GM19452 (cell line): Measurements from ENCODE around the gene SPATA13.
"Not testable (repeated sequence)": the region's sequence is repeated elsewhere in the genome, so short reads cannot be mapped to it uniquely, and the experiment has no call there.

Experiments
- ATAC-seq: cut with Tn5 transposase; IDR thresholded peaks from one replicate; pipeline ENCODE4 v1.9.1; 2021; ENCODE audit not compliant: unreplicated experiment

The SPATA13 gene

GRCh38 chr13:24160458-24161009 lies at the start of gene SPATA13:
Gene SPATA13, plus strand, starts transcription at chr13:24160720. Its CDS starts 62,210 bp downstream, at chr13:24222930.
- ATAC-seq, result peak; percentile 74

DNA sequence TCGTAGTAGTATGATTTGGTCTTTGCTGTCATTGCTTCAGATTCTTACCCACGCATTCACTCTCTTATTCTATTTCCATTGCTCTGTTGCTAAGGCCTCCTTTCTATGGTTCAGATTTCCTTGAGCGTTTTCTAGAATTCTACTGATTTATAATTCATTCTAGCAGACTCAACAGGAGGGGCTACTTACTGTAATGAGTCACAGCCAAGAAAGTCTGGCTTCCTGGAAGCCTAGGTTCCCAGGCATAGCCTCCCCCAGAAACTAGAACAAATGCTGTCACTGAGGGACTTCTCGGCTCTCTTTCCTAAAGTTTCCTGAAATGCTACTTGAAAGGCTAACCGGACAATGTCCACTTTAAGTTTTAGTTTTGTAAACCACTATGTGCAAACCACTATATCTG lies 47.7 kb upstream of the SPATA13 start:
- no peak for ATAC-seq

DNA sequence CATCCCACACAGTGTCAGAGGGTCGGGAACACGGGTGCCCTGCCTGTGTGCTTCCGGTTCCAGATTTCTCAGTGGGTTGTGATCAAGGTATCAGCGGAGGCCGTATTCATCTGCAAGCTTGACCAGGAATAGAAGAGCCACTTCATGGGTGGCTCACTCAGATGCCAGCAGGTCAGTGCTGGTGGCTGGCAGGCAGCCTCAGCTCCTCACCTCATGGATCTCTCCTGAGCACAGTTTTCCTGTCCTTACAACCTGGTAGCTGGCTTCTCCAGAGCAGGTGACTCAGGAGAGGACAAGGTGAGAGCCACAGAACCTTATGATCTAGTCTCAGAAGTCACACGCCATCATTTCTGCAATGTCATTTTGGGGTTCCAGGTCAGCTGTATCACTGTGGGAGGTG lies 44.8 kb upstream of the SPATA13 start:
- ATAC-seq, result no peak

- no peak for ATAC-seq
These were observed 44.4 kb upstream of the SPATA13 start for GRCh38 chr13:24116131-24116530.

DNA sequence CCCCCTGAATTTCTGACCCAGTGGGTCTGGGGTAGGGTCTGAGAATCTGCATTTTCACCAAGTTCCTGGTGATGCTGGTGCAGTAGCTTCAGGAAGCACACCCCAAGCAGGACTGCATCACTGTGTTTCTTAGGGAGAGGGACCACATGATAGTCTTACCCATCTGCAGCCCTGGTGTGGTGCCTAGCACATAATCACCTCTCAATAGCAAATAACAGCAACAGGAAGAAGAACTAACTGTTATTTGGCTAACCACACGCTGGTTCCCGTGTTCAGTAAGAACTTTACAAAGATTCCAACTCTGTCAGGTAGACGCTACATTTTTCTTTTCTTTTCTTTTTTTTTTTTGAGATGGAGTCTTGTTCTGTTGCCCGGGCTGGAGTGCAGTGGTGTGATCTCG lies 41.9 kb upstream of the SPATA13 start:
- ATAC-seq, result no peak

- no peak for ATAC-seq
These were observed 40.7 kb upstream of the SPATA13 start for GRCh38 chr13:24119626-24120508.

DNA sequence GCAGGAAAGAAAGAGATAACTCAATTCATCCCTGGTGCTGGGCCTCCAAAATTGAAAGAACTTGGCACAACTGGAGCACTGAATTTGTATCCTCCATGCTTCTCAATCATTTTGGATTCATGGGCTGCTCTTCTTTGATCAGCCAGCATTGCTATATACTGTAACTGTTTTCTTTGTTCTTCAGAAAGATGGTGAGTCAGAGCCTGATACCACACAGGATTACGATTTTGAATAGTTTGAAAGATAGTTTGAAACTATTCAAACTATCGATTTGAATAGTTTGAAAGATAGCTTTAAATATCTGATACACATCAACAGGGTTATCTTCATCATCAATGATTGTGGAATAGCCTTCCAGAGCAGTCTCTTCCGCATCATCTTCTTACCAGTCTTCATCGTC lies 38.5 kb upstream of the SPATA13 start:
- not testable (repeated sequence) for ATAC-seq

DNA sequence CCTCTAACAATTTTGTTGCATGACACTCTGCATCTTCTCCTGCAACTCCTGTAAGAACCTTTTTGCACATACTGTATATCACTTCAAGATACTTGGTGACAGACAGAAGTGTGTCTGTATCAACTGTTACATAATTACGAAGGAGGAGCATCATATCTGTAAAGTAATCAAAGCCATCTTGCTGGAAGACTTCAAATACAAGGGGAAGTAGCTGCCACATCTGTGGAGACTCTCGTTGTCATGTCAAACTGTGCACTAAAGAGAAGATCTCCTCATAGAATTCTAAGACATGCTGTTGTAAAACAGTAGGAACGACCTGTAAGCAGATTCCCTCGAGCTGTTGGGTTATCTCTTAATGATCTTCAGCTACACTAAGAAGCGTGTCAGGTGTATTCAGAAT lies 38.0 kb upstream of the SPATA13 start:
- no peak for ATAC-seq

DNA sequence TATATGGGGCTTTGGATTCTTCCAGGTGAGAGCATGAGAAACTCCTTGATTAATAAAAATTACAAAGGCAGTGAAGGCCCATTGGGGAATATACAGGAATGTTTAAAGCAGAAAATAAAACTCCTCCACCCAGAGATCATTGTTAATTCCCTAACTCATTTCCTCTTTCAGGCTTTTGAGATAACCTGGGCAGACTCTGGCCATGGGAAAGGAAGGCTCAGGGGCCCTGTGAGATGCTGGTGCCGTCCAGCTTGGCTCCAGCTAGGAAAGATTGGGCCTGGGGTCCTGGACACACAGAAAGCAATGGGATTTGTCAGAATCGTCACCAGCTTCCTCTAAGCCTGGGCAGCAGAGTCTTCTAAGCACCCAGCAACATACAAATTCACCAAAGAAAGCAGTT lies 36.8 kb upstream of the SPATA13 start:
- ATAC-seq, result no peak

GRCh38 chr13:24124789-24125476 lies 35.6 kb upstream of the SPATA13 start:
- ATAC-seq, result peak; percentile 93

- ATAC-seq, result peak; percentile 45
These were observed 33.3 kb upstream of the SPATA13 start for GRCh38 chr13:24127116-24127631.

- ATAC-seq, result no peak
These were observed 32.4 kb upstream of the SPATA13 start for GRCh38 chr13:24128112-24128511.

DNA sequence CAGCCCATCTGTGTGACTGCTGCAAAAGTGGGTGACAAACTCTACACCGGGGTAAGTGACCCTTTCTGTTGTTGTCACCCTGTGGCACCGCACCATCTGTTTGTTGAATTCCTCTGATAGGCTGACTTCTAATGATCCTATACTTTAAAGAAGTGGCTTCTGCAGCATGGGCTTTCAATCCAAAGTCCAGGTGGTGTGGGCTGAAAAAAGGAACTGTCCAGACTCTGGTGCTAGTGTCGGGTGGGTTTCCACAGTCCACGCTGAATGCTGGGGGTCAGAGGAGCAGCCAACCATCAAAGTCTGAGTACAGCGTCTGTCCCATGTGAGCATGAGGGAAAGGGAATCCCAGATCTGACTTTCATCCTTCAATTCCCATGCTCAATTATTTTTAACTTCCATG lies 31.6 kb upstream of the SPATA13 start:
- ATAC-seq, result no peak

DNA sequence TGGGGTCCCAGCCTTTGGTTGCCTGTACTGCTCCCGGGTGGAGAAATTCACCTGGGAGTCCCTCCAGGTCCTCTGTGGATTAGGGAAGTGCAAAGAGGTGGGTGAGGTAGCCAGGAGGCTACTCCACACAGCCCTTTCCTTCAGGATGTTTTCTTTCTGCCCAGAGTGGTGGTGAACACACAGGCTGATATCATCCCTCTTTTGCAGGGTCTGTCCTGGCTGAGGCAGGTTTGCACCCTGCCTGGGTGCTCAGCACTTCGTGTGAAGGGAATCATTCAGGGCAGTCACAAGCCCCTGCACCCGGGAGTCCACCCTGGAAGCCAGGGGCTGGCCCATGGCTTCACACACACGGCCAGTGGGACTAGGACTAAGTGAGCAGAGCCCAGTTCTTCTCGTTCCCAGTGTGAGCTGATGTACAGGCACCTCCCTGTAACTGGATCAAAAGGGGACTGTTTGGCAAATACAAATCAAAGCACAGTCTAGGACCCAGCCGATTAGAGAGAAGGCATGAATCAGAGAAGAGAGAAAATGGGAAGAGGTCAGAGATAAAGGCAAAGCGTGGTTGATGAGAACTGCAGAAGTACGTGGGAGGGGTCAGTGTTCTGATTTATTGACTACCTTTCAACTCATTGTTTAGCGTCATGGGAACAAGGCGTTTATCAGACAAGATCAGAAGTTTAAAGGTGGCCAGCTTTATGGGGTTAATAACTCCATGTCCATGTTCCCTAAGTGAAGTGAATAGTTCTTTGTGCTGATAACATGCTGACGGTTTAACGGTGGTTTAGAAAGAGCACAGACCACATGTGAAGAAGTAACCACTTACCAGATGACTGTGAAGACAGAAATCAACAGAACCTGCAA lies 30.4 kb upstream of the SPATA13 start:
- no peak for ATAC-seq

- no peak for ATAC-seq
These were observed 28.8 kb upstream of the SPATA13 start for GRCh38 chr13:24131749-24132148.

DNA sequence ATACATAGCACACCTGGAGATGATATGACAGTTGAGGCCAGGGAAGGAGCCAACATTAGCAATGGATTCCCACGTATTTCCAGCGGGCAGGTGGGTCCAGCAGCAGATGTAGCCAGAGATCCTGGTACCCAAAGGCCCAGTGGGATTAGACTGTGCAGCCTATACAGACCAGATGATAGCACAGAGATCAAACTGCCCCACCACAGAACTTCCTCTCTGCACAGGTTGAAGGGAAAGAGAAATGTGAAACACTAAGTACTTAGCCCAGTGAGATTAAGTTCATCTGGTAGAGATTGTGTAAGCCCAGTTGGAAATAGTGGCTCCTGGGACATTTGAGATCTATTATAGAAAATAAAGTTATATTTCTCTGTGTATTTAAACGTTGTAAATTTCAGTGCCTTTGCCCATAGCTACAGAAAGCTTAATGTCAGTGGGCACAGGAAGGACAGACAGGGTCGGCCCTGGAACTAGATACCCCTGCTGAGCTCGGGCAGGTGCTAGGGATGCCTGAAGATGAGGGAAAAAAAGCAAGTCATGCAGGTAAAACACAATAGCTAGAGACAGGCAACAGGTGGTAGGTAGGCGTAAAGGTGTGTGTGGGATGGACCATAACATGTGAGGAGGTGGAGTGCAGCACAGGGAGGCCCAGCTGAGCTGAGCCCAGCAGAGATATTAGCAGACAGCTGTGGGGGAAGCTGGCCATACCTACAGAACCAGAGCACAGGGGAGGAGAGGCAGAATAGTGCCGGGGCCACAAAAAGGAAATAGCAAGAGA lies 27.3 kb upstream of the SPATA13 start:
- ATAC-seq, result no peak

DNA sequence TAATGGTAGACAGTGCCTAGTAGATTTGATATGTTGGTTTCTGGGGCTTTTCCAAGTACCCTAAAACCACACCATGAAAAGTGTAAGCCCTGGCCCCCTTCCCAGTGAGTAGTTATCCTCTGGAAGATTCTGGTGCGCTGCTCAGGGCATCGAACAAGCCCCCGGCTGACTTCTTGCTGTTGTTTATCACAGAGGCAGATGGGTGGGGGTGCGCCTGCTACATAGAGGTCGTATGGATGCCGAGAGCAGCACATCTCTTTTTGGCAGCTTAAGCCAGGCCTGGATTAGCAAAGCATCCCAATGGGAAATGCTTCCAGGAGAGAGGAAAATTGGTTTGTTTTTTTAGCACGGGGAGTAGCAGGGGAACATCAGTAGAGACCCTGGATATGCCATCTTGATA lies 26.3 kb upstream of the SPATA13 start:
- no peak for ATAC-seq

DNA sequence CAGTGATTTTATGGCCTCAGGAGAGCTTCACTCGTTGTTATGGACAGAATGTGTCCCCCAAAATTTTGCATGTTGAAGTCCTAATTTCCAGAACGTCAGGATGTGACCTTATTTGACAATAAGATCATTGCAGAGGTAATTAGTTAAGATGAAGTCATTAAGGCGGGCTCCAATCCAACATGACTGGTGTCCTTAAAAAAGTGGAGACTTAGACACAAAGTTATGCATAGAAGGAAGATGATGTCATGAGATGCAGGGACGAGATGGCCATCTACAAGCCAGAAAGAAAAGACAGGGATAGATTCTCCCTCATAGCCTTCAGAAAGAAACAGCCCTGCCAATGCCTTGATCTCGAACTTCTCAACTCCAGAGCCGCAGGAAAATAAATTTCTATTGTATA lies 25.8 kb upstream of the SPATA13 start:
- ATAC-seq, result no peak

DNA sequence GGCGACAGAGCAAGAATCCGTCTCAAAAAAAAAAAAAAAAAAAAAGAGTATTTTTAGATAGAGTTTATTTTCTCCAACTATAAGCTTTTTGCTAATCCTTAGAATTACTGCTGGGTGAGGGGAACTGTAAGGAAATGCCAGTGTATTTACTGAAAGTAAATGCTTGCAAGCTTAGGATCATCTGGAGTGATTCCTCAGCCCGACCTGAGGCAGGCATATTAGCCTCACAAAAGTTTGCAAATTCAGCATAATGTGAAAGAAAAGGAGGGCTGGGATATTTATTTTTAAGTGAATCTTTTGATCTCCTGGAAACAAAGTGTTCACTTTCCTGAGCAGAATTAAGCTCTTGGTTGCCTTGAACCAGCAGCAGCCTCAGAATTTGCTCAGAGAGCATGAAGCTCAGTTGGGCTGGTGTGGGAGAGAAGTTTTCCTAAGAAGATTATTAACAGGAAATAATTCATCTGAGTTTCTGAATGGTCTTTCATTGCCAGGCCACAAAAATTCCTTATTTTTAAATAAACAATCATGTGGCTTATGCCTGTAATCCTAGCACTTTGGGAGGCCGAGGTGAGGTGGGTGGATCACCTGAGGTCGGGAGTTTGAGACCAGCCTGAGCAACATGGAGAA lies 24.7 kb upstream of the SPATA13 start:
- no peak for ATAC-seq

DNA sequence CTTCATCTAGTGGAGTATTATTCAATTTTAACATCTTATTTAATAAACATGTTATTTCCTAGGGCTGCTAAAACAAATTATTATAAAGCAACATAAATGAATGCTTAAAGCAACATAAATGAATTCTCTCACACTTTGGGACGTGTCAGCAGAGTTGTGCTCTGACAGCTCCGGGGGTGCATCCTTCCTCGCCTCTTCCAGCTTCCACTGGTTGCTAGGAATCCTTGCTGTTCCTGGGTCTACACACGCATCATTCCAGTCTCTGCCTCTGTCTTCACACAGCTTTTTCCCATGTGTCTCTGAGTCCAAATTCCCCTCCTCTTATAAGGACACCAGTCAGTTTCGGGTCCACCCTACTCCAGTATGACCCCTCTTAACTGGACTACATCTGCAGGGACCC lies 21.6 kb upstream of the SPATA13 start:
- no peak for ATAC-seq
